ENCODE data around the gene EFL1.
A peak's percentile ranks its signal among the peaks of the same experiment; 100 is the strongest.
"Not testable (repeated sequence)": the region's sequence is repeated elsewhere in the genome, so short reads cannot be mapped to it uniquely, and the experiment has no call there.

The EFL1 gene

DNA sequence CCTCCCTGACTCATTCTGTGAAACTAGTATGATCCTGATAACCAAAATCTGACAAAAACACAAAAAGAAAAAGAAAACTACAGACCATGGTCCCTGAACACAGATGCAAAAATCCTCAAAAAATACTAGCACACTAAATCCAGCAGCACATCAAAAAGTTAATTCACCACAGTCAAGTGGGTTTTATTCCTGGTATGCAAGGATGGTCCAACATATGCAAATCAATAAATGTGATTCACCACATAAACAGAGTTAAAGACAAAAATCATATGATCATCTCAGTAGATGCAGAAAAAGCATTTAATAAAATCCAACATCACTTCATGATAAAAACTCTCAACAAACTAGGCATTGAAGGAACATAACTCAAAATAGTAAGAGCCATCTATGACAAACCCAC lies 12.9 kb upstream of the EFL1 start:
- no peak for DNase-seq

DNA sequence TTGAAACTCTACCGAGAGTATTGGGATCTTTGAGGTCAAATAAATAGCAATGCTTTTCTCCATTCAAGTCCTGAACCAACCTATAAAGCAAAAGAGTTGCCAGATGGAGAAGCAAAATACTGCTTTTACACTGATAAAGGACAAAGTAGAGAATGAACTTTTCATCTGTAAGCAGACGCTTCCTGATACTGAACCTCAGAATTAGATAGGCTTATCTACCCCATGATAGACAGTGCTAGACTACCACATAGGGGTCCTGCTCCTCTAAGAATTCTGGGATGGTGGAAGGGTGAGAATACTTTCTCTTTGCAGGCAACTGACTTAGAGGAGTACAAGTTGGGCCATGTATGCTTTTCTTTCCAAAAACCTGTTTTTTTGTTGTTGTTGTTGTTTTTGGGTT lies 9.6 kb upstream of the EFL1 start:
- no peak for DNase-seq

DNA sequence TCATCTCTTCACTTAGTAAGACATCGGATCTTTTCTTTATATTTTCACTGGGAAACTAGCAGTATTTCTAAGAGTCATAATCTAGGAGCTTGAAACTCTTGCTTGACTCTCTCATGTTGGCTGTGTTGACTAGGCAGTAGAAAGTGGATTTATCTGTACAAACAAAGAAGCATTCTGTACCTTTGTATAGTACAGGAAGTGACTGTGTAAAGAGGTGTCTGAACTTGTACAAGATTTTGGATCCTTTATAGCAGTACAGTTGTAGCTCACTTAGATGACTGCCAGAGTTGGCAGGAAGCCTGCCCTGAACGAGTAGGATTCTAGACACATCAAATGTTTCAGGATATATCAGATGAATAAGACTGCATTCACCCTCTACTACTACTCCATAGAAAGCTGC lies 5.9 kb upstream of the EFL1 start:
- not testable (repeated sequence) for DNase-seq

DNA sequence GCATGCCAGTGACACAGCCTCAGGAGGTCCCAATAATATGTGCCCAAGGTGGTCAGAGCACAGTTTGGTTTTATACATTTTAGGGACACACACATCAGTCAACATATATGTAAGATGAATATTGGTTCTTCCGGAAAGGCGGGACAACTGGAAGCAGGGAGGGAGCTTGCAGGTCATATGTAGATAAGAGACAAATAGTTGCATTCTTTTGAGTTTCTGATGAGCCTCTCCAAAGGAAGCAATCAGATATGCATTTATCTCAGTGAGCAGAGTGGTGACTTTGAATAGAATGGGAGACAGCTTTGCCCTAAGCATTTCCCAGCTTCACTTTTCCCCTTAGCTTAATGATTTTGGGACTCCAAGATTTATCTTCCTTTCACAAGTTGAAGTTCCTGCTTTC lies 4.6 kb upstream of the EFL1 start:
- not testable (repeated sequence) for DNase-seq

DNA sequence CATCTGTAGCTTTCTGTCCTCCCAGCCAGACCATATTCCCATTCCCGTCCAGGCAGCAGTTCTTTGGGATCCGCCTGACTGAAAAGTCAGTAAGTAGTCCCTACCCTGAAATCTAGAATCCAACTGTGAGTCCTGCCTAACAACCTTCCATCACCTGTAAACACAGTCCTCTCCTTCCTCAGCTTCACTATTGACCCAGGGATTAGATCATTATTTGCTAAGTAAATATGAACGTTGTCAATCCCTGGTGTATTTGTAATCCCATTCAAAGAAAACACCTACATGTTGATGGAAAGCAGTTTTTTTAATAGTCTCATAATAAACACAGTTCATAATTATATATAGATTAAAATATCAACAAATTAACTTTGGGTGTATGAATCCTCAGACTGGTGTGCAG lies 816 bp upstream of the EFL1 start:
- DNase-seq, result no peak

DNA sequence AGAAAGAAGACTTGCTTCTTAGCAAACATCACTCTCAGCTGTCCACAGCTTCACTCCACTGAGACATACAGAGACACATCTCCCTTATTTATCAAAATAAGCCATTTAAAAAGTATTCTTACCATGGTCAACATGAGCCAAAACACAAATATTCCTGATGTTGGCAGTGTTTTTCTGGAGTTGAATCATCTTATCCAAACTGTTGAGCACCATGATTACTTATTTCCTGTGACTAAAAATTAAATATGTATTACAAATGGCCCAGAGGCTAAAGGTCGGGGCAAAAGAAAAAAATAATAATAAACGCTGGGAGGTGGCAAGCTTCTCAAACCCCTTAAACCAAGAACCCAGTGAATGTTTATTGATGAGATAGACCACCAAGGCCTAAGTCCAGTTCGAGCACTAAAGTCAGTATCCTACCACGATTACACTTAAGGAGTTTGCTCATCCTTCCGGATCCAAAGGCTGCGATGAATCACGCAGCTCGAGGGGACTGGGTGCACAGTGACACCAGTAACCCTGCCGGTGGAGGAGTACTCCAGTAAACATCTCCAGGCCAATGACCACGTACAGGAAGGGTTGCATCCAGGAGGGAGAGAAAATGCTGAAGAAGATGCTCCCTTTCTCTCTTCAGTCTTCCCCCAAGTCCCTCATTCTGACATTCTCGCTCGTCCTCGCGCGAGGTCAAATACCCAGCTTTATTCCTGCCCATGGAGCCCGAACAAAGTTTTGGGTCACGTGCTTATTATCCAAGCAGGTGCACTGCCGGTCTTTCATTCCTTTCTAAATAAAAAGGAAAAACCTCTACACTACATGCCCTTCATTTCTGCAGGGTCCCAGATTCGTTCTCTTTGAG lies 740 bp downstream of the EFL1 start:
- DNase-seq, result peak; percentile 19

DNA sequence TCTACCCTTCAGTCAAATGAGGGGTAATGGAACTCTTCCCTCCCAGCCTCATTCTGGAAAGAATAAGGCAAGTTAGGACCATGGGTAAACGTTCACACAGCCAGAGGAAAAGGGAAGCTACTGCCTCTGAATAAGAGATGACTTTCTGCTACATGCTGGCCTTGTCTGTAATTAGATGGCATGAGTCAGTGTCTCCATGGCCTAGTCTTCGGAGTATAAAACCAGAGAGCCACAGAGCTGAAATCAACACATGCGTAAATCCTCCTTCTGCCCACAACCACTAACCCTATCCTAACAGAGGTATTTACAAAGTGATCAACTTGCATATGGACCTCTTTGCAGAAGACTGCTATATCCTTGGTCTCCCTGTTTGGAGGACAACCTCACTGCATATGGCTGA lies 14.3 kb downstream of the EFL1 start:
- not testable (repeated sequence) for DNase-seq

DNA sequence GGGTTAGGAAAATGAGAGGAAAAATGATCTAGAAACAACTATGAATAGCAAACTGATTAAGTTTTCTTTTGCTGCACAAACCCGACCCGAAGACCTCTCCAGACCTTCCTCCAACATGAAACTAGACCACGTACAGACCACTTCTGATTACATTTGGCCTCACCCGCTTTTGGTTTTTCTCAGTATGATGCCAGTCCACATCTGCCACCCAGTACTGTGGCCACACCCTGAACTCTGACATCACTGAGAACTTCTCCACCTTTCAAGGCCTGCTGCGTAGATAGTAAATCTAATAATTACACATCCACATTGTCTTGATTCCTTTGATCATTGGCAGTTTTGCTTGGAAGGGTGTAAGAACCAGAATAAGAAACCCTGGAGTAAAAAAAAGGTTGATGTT lies 16.6 kb downstream of the EFL1 start:
- not testable (repeated sequence) for DNase-seq

DNA sequence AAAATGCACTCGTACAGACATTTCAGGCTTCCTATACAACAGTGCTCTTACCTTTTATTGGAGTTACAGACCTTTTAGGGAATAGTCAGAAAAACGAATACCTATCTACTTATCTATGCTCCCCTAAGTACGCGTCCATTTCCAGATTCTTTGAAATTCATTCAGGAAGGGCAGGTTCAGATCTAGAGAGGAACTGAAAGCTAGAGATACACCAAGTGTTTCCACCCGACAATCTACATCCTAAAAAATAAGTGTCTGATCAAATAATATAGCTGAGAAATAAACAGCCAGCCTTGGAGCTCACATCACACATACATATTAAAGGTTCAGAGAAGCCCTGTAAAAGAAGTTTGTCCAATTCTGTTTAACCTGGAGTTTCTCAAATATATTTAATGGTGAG lies 18.9 kb downstream of the EFL1 start:
- not testable (repeated sequence) for DNase-seq

DNA sequence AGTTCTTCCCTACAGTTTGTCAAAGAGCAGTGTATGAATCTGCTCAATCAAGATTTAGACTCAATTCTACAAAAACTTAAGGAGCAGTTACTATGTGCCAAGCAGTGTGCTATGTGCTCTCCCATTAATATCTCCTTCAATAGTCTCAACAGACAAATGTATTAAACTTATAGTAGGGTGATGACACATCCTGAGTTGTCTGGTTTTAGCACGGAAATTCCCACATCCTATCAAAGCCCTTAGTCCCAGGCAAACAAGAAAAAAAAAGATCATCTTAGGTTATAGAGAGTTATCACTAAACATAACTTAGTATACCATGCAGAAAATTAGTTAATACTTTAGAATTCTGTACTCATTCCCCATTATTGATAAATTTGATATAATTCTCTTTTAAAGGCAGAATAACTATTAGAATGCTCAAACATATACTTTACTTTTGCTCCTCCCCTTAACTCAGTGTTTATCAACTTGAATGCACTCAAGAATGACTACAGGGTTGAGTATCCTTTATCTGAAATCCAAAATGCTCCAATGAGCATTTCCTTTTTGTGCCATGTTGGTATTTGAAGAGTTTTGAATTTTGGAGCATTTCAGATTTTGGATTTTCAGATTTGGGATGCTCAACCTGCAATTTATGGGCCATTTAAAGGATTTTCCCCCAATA lies 20.6 kb downstream of the EFL1 start:
- not testable (repeated sequence) for DNase-seq

DNA sequence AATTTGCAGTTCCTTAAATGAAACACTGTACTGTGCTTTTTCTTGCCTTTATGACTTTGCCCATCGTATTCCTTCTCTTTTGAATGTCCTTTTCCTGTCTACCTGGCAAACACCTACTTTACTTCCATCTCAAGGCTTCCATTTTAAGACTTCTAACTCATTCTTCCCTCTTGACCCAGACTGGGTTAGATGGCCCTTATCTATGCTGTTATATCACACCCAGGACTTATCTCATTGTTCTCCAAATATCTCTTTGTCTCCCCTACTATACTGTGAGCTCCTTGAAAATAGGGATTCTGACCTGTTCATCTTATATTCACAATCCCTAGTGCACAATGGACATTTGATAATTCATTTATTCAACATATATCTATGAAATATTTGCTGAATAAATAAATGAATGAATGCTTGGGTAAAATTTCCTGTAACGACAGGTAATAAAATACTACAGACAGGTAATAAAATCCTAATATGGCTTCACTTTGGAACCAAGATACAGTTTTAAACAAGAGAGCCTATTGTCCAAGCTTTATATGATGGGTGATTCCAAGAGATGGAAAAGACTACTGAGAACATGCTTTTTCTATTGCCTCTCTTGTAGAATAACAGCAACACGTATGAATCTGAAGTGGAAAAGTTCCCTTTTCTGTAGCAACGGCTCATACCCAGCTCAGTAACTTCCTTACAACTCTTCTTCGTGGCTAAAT lies 22.7 kb downstream of the EFL1 start:
- no peak for DNase-seq

DNA sequence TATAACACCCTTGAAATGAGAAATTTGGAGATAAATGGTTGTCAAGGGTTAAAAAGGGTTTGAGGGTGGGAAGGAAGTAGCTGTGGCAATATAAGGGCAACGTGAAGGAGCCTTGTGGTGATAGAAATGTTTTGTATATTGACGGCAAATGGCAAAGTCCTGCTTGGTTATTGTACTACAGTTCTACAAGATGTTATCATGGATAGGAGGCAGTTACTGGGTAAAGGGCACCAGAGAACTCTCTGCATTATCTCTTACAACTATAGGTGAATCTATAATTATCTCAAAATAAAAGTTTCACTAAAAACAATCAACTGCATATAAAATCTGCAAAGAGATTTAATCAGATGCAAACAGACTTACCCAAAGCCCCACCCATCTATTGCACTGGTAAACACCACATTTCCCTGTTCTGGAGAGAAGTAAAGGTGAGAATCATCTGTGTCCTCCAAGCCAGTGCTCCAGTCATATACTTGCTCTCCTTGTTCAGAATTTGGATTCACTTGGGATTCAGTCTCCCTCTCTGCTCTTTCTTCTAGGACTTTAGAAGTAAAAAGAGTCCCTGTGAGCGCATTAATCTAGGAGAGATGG lies 24.5 kb downstream of the EFL1 start:
- not testable (repeated sequence) for DNase-seq

DNA sequence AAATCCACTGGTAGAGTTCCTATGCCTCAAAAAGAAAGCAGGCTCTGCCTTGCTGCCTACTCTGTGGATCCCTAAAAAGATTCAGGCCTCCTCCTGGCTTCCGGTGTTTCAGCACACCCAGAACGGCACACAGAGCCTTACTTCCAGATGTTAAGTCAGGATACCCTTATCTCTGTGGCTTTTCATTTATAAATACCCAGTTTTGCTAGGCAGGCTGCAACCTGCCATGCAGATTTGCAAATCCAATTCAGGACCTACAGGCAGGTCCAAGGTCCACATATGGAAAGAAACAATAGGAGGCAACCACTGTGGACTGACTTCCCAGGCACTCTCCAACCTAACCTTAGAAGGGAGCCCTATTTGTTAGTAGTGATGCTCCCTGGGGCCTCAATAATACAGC lies 30.7 kb downstream of the EFL1 start:
- no peak for DNase-seq

DNA sequence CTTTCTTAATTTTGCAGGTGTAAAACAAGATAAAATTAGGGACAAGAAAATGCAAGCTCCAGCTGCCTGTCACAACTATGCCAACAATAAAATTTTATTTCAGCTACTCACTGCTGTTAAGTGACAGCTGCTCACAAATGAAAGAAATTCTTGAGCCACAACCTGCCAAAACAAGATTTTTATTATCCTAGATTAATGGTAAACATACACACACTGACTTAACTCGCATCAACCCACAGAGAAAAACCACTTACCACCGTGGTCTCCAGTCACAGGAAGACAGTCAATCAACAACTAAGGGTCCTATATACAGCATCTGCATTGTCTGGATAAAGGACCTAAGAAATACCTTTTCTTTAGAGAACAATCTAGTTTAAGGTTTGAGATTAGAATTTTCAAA lies 31.3 kb downstream of the EFL1 start:
- no peak for DNase-seq

DNA sequence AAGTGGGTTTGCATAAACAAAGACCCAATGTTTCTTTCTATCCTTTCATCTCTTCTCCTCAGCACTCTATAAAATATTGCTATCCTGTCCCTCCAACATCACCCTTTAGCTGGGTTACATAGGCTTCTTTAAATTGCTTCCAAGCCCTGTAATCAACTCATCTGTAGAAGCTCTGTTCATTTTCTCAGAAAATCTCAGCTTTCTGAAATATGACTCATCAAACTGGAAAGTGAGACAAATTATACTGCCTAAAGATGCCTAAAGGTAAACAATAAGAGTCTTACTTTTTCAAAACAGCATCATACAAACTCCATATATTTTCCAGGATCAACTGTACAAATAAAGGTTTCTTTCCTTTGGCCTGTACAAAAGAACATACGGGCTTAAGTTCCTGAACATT lies 33.8 kb downstream of the EFL1 start:
- no peak for DNase-seq

DNA sequence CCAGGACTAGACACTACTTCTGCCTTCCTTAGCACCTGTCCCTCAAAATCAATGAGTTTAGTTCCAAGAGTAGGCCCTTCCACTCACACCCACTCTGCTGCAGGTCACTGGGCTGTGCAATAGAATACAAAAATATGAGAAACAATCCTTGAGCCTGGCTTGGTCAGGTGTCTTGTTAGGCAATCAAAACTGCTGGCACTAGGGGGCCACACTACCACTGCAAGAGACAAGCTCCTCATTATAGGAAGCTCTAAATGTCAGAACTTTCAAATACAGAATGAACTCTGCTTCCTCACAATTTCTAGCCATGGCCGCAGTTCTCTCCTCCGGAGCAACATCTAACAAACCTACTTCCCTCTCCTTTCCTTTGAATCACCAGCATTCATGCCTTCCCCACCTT lies 41.0 kb downstream of the EFL1 start:
- not testable (repeated sequence) for DNase-seq

DNA sequence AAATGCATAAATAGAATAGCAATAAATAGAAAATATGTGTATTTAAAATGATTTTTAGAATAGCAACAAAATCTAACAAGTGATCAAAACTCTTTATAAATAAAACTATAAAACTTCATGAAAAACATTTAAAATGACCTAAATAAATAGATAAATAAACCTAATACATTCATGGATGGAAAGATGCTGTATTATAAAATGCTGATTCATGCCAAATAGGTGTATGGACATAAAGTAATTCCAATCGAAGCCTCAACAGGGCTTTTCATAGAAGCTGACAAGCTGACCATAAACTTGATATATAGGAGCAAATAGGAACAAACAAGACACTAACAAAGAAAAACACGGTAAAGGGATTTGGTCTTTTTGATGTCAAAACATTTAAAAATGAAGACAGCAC lies 46.4 kb downstream of the EFL1 start:
- not testable (repeated sequence) for DNase-seq

DNA sequence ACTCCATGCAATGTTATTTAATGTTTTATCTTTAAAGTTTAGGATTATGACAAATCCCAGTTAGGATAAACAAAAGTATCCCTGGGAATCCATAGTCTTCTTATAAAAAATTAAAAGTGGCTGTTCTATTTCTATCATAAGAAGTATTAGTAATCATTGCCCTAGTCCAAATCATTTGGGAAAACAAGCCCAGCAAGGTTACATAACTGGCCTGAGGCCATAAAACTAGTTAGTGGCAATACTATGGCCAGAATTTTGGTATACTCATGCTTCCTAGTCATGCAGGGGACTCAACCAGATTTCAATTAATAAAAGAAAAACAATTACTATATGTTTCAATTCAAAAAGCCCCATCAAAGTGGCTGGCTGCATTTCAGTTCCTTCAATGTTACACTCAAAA lies 50.3 kb downstream of the EFL1 start:
- DNase-seq, result not testable (repeated sequence)

DNA sequence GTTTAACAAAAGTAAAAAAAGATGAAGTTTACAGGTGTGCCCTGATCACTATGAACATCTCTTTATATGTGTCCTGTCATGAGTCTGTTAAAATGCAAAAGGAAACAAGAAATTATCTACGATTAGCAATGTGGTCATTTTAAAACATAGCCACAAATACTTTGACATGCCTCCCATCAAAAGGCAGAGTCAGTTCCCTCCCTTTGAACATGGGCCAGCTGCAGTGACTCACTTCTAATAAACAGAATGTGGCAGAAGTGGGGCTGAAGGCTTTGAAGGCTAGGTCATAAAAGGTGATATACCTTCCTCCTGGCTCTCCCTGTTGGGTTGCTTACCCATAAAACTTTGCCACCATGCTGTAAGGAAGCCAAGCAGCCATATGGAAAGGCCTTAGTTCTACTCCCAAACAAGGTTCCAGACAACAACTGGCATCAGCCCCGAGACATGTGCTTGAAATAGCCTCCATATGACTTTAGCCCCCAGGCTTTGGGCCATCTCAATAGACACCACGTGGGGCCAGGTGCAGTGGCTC lies 52.4 kb downstream of the EFL1 start:
- DNase-seq, result not testable (repeated sequence)

DNA sequence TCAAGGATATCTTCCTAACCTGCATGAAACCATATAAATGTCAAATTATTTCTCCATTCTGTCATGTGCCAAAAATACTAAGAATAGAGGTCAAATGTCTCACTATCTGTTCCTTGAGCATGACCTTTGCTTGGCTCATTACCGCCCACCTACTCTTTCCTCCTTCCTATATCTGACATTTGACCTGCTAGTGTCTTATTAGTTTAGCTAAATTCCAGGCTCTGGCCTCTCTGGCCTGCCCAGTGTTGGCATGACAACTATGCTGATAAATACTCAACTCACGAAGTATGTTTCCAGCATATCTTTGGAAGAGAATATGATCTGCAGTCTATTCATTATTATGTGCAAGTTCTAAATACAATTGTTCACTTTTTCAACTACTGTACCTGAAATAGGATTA lies 58.0 kb downstream of the EFL1 start:
- not testable (repeated sequence) for DNase-seq

DNA sequence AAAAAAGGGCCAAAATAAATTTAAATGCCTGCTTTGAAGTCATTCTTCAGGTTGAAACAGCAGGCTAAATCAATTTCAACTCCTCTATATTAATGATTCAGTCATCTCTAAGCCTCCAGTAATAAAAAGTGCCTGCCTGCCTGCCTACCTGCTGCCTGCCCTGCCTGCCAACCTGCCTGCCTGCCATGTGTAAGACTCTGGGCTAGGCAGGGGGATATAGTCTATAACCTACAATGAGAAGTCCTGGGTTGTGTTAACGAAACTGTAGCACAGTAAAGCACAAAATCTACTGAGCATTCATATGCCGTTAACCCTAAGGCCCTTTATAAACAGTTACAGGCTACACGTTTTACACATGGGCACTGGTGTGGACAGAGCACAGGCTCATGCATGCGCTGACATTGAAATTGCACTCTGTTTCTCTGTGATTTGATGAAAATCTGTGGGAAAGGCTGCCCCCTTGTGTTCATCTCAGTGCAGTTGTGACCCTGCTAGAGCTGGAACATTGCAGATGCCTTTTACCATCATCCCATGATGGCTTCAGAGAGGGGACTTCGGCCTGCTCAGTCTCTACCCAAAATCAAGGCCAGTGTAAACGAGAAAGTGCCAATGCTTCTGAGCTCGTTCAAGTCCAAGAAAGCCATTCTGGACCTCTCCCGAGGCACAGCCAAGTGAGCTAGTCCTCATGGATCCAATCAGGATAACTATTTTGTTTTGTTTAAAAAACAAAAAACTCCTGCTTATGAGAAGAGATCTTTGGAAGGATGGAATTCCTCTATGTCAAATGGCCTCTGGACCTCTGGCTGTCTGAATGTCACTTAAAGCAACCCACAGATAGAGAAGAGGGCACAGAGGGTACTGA lies 64.6 kb downstream of the EFL1 start:
- peak; percentile 57 for DNase-seq

DNA sequence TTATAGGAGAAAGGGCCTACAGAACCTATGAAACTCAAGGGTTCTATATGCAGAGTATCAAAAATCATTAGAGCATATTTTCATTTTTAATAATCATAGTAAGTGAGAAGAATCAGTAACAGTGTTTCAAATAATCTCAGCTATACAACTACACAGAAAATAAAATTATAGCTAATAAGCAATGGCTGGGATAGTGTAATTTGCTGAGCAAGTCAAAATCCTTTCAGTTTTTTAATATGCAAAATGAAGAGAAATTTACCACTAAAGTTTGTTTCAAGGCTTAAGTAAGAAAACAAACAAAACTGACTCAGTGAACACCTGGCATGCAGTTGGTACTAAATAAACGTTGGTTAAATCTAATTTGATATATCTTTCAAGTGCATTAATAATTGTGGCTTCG lies 66.2 kb downstream of the EFL1 start:
- DNase-seq, result no peak

Measured in amniotic stem cell (primary cell).